CD4-positive, alpha-beta T cell treated with Interleukin-21 for 1 hour (primary cell): ENCODE data around the gene AUTS2.

Experiments used
- DNase-seq: peaks from one replicate; pipeline ENCODE4 v3.0.0-alpha.2; 2020

The AUTS2 gene

DNA sequence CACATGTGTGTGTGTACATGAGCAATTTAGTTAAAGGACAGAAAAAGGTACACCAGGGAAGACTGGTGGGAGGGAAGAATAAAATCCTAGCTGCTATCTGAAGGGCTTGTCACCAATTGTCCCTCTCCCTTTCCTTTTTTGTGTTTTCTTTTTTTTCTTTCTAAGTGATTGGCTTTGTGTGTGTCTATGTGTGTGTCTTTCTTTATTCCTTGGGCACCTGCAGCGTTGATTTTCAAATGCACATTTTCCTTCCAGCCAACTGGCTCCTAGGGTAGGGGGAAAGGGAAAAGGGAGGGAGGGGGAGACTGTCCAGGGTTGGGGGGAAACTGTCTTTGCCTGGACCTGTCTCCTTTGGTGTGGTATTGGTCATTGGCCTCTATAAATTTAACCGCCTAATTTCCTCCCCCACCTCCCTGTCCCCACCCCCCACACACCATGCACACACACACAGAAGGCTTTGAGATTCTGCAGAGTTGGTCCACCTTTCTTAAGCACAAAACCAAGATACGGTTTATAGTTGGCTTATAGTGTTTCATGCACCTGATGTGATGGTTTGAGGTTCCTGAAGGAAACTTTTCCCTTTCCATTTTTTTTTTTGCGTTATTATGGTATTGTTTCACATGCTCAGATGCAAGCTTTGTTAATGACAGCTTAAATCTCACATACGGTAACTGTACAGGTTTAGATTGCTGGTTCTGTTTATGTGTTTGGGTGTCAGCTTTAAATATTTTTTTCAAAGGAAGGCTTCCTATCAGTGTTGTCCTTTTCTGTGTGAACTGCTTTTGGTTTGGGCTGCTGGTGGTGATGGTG, 2.6 kb downstream of the AUTS2 start:
- no peak for DNase-seq

- no peak for DNase-seq
These were observed 4.2 kb downstream of the AUTS2 start for GRCh38 chr7:69602522-69602921.

- no peak for DNase-seq
These were observed 5.1 kb downstream of the AUTS2 start for GRCh38 chr7:69603351-69603750.

DNA sequence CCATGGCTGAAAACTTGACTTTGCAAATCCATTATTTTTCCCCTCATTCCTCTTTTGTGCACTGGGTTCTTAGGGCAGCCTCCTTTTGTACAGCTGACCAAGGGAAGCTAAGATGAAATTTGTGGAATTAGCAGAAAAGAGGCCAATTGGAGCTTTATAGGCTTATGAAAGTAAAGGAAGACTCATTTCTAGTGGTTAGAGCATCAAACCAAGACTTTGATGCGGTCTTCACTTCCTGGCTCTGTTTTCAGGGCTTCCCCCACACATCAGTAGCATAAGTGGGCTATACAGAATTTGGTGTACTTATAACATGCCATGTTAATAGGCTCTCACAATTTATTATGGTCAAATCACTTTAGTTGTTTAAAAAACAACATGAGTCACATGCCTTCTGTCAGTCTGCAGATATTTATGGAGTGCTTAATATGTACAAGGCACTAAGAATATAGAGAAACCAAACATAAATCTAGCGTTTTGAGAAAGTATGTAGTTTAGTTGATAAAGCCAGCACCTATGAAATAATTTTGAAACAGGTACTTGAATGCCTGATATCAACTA, 5.7 kb downstream of the AUTS2 start:
- peak; percentile 44 for DNase-seq

- DNase-seq, result no peak
These were observed 6.8 kb downstream of the AUTS2 start for GRCh38 chr7:69605070-69605469.

DNA sequence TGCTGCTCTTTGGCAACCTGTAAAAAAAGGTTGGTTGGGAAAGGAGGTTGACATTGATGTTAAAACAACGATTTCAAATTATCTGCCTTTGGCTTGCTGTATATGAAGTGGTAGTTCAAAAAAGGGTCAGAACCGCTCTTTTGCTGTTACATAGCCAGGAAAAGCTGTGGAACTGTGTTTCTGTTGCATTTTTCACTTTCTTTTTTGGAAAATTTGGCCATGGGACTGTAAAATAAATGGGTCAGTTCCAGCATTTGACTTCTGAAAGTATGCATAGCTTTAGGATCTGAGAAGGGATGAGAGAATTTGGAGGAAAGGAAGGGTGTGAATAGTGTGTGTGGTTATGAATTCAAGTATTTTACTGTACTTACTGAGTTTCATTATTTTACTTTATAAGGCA, 7.3 kb downstream of the AUTS2 start:
- DNase-seq, result no peak

GRCh38 chr7:69608049-69608448, 9.8 kb downstream of the AUTS2 start:
- no peak for DNase-seq

- DNase-seq, result no peak
These were observed 10.6 kb downstream of the AUTS2 start for GRCh38 chr7:69608878-69609277.

- DNase-seq, result no peak
These were observed 11.5 kb downstream of the AUTS2 start for GRCh38 chr7:69609541-69610373.

- no peak for DNase-seq
These were observed 12.3 kb downstream of the AUTS2 start for GRCh38 chr7:69610374-69611084.

- DNase-seq, result no peak
These were observed 14.7 kb downstream of the AUTS2 start for GRCh38 chr7:69612981-69613380.

DNA sequence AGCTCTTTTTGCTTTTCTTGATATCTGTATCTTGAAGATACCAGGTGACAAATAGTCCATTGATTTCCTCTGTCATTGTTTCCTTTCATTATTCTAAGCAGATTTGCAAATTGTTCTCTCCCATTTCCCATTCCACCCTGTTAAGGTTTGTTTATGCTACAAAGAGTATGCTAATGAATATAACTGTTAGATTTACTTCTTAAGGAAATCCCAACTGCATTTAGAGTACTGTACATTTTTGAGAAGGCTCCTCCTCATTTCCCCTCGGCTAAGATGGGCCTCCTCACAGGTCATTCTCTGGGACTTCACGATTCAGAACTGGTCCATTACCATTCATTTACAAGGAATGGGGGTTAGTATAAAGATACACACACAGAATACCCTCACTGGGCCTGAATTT, 15.6 kb downstream of the AUTS2 start:
- DNase-seq, result no peak

DNA sequence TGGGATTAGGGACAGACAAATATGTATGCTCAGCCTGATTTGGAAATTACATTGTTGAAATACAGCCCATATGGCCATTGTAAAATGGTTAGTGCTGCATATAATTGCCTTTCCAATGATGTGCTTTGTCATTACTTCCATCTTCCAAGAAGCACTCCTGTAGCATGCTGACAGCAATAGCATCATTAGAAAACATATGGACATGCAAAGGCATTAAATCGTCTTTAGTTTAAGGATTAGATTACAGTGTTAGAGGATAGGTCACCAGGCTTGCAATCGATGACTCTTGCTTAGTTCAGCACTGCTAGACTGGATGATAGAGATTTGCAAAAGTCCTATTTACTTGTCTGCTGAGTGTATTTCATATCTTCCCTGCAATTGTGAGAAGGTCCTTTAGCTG, 17.4 kb downstream of the AUTS2 start:
- no peak for DNase-seq

GRCh38 chr7:69617364-69617763, 19.1 kb downstream of the AUTS2 start:
- no peak for DNase-seq

DNA sequence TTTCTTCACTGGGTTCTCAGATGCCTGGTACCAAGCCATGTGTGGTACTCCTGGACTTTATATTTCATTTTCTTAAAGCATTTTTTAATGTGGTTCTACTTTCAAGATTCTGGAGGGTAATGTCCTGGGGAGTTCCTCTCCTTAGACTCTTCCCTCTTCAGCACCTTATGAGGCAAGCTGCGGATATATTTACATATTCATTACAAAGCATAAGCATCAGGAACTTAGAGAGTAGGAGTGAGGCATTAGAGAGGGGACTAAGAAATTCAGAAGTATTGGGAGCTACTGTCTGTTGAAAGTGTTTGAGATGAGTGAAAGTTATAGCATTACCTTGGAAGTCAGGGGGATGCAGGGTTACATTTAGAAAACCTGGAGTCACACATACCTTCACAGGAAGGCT, 20.8 kb downstream of the AUTS2 start:
- no peak for DNase-seq

- DNase-seq, result no peak
These were observed 21.4 kb downstream of the AUTS2 start for GRCh38 chr7:69619635-69620034.

GRCh38 chr7:69620063-69620462, 21.8 kb downstream of the AUTS2 start:
- no peak for DNase-seq

DNA sequence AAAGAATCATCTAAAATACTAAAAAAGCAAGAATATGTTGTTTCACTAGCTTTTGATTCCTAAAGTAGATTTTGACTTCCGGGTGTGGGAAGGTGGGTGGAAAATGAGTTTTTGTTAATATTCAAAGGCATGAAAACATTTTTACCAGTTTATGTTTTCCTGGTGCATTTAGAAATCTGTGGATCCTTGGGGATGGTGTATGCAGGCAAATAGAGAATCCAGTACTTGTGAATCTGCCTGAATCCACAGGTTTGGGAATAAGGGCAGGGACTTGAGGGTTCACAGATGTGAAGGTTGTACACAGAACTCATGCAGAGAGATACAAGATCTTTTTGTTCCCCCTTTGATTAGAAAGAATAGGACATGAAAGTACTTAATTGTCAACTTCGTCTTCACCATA, 22.4 kb downstream of the AUTS2 start:
- DNase-seq, result no peak

- no peak for DNase-seq
These were observed 23.9 kb downstream of the AUTS2 start for GRCh38 chr7:69622014-69622835.

DNA sequence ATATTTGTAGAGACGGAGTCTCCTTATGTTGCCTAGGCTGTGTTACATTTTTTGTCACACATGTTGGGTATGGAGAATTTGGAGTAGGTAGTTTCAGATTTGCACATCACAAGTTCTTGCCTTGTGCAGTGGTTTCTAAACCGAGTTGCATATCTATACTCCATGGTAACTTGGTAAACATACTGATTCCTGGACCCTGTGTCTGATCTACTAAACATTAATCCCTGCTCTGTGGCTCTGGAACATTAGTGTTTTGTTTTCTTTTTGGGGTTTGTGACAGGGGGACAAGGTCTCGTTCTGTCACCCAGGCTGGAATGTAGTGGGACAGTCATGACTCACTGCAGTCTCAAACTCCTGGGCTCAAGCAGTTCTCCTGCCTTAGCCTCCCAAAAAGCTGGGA, 24.7 kb downstream of the AUTS2 start:
- no peak for DNase-seq

- no peak for DNase-seq
These were observed 26.4 kb downstream of the AUTS2 start for GRCh38 chr7:69624435-69625230.

DNA sequence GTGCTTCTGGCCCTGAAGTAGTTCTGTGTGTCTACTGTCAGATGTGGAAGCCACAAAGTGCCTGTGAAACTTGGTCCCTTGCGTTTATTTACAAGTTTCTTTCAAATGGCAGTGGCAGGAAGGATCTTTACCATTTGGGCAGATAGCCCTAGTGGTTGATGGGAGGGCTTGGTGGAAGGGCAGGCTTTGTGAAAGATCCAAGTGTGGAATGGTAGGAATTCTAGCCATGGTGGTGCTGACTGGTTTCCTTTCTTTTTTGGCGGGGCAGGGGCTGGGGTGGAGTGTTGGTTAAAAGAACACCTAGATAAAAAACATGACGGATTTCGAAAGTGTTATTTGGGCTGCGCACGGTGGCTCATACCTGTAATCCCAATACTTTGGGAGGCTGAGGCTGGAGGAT, 27.0 kb downstream of the AUTS2 start:
- DNase-seq, result no peak
